HG02852 (cell line): Measurements from ENCODE around the gene ZBTB3.
"Not testable (repeated sequence)": the region's sequence is repeated elsewhere in the genome, so short reads cannot be mapped to it uniquely, and the experiment has no call there.

ENCODE experiments used
- ATAC-seq: cut with Tn5 transposase; IDR thresholded peaks from one replicate; pipeline ENCODE4 v1.9.1; 2021; ENCODE audit warnings: mild to moderate bottlenecking, moderate library complexity; ENCODE audit not compliant: unreplicated experiment

Gene ZBTB3

GRCh38 chr11:62753736-62754603 lies at the start of gene ZBTB3:
TSS of gene ZBTB3 (minus strand) at chr11:62754160. CDS start at chr11:62753664, 496 bp downstream.
- peak; percentile 95 for ATAC-seq

DNA sequence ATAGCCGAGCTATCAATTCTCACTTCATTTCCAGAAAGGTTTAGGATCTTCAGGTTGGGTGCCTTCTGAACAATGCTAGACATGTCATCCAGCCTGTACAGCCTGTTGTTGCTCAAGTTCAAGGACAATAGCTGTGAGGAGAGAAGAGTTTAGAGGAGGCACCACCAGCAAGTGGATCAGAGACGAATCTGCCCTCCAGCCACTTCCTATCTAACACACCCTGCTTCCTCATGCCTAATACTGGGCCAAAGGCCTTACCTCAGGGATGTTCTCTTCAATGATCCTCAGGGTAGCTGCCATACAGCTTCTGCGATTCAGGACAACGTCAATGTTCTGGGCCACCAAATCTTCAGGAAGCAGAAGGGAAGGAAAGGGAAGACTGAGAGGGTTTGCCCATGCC lies 47.1 kb upstream of the ZBTB3 start:
- no peak for ATAC-seq

DNA sequence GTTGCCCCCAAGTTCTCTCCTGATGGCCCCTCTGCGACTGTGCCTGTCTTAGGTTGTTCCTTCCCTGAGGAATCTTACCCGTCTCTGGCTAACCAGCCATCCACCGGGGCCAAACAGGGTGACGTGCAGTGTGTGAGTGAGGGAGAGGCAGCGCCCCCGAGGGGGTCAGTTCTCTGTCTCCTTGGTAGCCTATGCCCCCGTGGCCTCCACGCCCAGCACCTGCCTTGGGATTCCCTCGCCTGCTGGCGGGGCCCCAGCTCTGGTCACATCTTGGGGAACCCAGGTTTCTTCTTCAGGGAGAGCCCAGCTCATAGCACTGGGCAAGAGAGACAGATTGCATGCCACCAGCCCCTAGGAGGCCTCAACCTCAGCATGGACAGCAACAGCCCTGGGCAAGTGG lies 45.5 kb upstream of the ZBTB3 start:
- ATAC-seq: no peak

GRCh38 chr11:62796281-62796680 lies 42.3 kb upstream of the ZBTB3 start:
- ATAC-seq: no peak

GRCh38 chr11:62794201-62794775 lies 40.3 kb upstream of the ZBTB3 start:
- ATAC-seq: no peak

DNA sequence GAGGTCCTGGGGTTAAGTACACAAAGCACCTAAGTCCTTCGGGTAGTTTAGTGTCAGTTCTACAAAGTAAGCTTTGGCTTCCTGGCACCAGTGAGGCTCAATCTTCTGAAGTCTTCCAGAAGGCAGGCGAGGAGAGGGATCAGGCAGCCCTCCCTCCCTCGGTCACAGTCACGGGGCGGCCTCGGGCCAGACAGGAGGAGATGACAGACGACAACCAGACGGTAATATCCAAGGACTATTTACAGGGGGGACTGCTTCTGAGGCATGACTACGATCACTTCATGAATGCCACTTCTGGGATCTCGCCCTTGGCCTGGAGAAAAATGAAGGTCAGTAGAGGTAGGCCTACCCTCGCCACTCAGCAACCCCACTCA lies 38.2 kb upstream of the ZBTB3 start:
- no peak for ATAC-seq

DNA sequence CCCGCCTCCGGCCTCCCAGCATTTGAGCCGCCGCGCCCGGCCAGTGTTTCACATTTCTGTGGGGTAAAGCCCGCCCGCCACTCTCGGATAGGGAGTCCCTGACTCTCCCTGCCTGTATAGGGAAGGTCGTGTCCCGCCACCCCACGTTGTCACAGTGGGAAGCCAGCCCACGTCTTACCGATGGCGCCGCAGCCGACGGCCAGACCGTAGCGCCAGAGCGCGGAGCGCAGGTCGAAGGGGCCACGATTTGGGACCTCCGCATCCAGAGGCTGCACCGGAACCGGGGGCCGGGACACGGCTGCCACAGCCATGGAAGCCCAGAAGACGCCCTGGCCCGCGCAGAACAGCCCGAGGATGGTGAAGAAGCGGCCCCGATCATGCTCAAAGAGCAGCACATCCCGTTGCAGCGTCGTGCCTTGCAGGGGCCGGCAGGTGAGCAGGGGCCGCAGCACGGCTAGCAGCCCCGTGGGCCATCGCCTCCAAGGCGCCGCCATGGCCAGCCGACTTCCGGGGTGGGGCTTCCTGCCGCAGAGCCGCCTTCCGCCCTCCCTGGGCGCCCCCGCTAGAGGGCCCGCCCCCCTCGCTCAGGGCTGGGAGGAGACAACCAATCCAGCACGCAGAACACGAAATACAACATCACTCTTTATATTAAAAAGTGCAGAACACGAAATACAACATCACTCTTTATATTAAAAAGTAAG lies 37.7 kb upstream of the ZBTB3 start, which contains the start of gene TMEM223:
TMEM223 (minus strand) TSS at position 506 of the 701 bp plus-strand sequence; CDS start at position 494, 12 bp downstream.
- ATAC-seq: peak; percentile 63

DNA sequence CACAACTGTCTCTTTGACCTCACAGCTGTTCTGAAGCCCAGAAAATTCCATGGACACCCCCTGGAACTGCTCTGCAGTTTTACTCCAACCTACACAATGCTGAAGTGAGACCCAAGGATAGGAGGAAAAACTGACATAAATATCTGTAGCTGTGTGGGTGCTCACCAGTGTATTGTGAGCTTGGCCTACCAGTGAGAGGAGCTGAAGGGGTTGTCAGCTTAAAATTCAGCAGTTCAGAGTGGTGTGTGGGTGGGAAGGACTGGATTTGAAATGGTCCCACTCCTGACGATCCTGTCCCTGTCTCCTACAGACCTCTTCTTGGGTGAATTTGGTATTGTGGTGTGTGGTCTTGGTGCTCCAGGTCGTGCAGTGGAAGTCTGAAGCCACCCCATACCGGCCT lies 35.6 kb upstream of the ZBTB3 start:
- ATAC-seq: no peak

DNA sequence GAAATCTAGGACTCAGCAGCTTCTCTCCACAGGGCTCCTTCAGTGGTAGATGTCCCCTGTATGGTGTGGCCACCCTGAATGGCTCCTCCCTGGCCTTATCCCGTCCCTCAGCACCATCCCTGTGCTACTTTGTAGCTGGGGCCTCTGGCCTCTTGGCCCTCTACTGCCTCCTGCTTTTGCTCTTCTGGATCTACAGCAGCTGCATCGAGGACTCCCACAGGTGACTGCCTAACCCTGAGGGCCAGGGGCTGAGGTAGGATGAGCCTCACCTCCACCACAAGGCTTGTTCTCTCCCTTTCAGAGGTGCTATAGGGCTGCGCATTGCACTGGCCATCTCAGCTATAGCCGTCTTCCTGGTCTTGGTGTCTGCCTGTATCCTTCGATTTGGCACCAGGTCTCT lies 35.0 kb upstream of the ZBTB3 start:
- ATAC-seq: no peak

DNA sequence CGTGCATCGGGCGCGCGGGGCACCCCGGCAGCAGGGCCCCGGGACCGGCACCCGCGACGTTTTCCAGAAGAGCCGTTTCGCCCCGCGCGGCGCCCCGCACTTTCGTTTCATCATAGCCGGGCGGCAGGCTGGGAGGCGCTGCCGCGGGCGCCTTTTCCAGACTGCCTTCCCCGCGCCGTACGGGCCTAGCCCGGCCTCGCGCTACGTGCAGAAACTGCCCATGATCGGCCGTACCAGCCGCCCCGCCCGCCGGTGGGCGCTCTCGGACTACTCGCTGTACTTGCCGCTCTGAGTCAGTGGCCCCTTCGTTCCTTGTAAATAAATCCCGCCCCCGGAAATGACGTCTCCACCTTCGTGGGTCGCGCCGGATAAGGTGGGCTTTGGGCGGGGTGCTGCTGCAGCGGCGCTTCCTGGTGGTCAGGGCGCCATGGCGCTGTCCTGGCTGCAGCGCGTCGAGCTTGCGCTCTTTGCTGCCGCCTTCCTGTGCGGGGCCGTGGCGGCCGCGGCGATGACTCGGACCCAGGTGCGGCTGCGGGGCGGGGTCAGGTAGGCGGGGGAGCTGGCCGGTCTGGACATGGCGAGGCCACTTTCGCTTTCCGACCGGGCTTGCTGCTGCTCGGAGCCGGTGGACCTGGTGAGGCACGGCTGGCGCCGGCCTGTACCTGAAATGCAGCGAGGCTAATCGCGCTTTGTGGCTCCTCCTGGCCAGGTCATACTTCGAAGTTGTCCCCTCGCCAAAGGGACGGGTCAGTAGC lies 33.2 kb upstream of the ZBTB3 start, which contains the start of gene TMEM179B:
TMEM179B (plus strand) TSS at position 398 of the 755 bp plus-strand sequence; CDS start at position 428, 30 bp downstream.
- ATAC-seq: peak; percentile 69

DNA sequence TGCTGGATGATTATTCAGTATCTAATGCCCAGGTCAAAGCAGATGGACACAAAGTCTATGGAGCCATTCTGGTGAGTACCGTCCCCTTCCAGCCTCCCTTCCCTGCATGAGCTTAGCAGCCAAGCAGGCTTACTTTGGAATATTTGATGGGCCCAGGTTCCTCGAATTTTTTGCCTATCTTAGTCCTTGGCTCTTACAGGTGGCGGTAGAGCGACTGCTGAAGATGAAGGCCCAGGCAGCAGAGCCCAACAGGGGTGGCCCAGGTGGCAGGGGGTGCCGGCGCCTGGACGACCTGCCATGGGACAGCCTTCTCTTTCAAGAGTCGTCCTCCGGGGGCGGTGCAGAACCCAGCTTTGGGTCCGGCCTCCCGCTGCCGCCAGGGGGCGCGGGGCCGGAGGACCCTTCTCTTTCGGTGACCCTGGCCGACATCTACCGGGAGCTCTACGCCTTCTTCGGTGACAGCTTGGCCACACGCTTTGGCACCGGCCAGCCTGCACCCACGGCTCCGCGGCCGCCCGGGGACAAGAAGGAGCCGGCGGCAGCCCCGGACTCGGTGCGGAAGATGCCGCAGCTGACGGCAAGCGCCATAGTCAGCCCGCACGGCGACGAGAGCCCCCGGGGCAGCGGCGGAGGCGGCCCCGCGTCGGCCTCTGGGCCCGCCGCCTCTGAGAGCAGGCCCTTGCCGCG lies 32.5 kb upstream of the ZBTB3 start:
- ATAC-seq: peak; percentile 69

DNA sequence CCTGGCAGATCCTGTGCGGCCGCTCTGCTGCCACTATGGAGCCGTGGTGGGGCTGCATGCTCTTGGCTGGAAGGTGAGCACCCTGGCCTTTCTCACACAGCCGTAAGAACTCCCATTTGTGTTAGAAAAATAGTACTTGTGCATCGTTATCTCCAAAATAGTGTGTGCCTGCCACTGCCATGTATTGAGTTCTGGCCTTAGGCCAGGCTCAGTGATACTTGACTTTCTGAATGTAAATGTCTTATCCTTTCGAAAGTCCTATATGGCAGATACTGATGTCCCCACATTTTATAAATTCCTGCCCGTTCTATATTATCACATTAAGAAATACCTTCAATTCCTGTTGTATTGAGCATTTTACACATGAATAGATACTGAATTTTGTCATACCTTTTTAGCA lies 28.8 kb upstream of the ZBTB3 start:
- ATAC-seq: no peak

DNA sequence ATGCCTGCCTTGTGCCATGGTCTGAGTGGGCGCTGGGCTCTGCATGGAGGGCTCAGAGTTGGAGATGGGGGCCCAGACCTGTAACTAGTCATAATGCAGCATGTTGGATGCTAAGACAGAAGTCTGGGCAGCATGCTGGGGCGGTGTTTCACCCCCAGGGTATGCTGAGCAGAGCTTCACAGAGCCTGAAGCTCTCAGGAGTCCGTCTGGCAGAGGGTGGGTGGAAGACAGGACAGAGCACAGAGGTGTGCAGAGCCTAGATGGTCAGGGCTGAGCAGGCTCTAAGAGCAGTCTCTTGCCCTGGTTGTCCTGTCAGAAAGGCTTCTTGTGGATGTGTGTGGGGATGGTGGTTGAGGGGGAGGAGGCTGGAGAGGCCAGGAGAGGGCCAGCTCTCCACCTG lies 24.5 kb upstream of the ZBTB3 start:
- no peak for ATAC-seq

DNA sequence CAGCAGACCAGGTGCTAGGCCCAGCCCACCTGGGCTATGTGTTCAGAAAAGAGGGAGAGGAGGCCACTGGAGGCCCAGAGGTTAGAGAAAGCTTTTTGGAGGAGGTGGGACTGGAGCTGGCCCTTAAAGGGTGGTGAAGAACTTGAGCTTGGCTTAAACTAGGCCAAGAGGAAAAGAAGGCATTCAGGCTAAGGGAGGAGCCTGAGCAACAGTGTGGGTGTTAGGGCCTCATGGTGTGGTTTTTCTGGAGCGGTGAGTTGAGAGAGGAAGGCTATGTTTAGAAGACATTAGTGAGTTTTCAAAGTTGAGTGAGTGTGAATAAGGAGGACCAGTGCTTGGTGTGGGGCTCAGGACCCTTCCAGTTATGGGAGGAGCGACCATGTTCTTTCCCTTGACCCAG lies 23.4 kb upstream of the ZBTB3 start:
- no peak for ATAC-seq

DNA sequence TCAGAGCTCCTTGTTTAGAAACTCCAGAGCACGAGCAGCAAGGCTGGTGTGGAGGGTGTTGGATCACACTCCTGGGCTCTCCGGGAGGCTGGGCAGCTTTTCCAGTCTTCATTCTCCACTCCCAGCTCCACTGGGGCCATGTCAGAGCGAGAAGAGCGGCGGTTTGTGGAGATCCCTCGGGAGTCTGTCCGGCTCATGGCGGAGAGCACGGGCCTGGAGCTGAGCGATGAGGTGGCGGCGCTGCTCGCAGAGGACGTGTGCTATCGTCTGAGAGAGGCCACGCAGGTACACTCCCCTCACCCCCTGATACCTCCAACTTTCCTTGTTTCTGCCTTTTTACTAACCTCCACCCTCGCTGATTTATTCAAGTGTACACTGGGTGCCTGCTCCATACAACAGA lies 21.7 kb upstream of the ZBTB3 start:
- no peak for ATAC-seq

DNA sequence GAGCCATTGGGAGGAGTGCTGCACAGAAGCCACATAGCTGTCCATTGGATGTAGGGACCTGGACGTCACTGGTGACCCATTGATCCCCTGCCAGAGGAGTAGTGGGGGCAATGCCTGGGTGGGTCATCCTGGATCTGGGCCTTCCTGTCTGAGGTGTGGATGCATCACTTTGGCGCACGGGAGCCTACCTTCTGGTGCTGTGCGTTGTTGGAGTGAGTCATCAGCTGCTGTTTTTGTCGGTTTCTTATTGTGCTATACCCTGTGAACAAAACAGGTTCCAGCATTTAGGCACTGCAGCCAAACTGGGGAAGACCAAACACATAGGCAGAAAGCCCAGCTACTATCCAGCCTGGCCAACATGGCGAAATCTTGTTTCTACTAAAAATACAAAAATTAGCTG lies 20.4 kb upstream of the ZBTB3 start:
- ATAC-seq: no peak

DNA sequence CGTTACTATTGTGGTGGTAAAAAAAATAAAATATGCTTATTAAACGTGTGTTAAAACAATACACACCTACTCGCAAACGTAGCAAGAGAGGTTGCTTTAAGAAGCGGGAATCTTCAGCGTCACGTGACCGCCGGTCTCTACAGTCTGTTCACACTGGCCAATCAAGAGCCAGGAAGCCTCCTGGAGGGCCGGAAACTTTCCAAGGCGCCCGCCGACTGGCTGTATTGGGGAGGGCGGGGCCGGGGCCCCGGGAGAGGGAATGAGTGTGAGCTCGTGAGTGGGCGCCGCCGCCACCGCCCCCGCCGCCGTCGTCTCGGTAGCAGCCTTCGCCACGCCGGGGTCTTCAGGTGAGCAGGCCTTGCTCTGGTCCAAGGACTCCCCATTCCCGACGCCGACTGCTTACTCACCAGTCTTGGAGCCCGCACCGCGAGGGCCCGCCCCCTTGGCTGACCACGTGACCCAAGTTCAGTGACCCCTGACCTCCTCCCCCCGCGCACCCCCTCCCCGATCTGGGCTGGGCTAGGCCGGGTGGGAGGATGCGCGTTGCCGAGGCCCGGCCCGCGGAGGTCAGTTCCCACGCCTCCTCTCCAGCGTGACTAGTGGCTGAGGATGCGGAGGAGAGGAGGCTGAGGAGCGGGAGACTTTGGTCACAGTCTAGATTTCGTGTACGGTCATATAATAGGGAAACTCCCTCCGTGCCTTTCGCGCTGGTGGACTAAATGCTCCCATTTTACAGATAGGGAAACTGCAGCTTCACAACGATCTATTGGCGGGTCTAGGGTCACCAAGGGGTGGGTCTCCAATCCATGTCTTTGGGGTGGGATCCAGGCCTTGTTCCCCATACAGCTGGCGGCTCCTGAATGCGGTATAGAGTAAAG lies 17.4 kb upstream of the ZBTB3 start, which contains the start of gene TAF6L:
TAF6L (plus strand) TSS at position 253 of the 878 bp plus-strand sequence. CDS start 4,388 bp downstream, outside the sequence.
- peak; percentile 81 for ATAC-seq

DNA sequence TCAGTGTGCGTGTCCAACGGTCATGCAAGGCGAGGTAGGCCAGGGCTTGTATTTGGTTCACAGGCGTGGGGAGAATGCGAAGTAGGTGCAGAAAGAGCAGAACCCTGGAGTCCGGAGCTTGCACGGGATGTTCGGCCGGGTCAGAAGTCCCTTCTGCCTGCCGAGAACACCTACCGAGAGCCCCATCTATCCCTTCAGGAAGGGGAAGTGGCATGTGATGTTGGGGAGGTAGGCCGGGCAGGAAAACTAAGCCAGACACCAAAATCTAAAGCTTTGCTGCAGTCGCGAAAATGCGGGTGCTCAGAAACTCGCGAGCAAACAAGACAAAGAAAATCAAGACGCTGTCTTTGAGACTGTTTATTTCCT lies 16.8 kb upstream of the ZBTB3 start:
- ATAC-seq: no peak

- ATAC-seq: not testable (repeated sequence)
Measured at GRCh38 chr11:62760867-62761227, 6.9 kb upstream of the ZBTB3 start.
